ENCODE data around the gene EPHB2. TPM values are rescaled to one million over a fixed set of nuclear protein-coding genes. Genes with fewer than 3 reads are reported as not detected.
"Not testable (repeated sequence)": the region's sequence is repeated elsewhere in the genome, so short reads cannot be mapped to it uniquely, and the experiment has no call there.

The EPHB2 gene
- total RNA-seq, 4 donors from 2014 or later: 7.2 to 12.6 (median 9.1) TPM

GRCh38 chr1:22699681-22700520 lies 10.7 kb upstream of the EPHB2 start:
- no peak for DNase-seq (ENCODE audit: low spot score in 2 of 2)
- Histone ChIP-seq H3K27ac (no peak overlapping the region), H3K4me3 (no peak overlapping the region), H3K4me1 (no peaks in the 10 kb centered on the region), H3K36me3 (no peaks in the 10 kb centered on the region), H3K27me3 (no peaks in the 10 kb centered on the region), H3K9me3 (no peaks in the 10 kb centered on the region)
- 66 to 75% methylated on average over 14 of the region's 14 CpGs for WGBS, 2 donors
- TF ChIP-seq CTCF (IDR thresholded peaks at IDR 0.05) (no peak), EP300 (IDR thresholded peaks at IDR 0.05) (no peak), POLR2A (IDR thresholded peaks at IDR 0.05) (no peak)

GRCh38 chr1:22702296-22703085 lies 8.1 kb upstream of the EPHB2 start:
- Histone ChIP-seq H3K4me3 (no peak overlapping the region), H3K4me1 (no peaks in the 10 kb centered on the region), H3K36me3 (no peaks in the 10 kb centered on the region), H3K27me3 (no peaks in the 10 kb centered on the region), H3K9me3 (no peaks in the 10 kb centered on the region), H3K27ac (no peak overlapping the region)
- no peak for DNase-seq (ENCODE audit: low spot score in 2 of 2)
- no peak for TF ChIP-seq POLR2A (IDR thresholded peaks at IDR 0.05)
- no peak for TF ChIP-seq CTCF (IDR thresholded peaks at IDR 0.05)
- no peak for TF ChIP-seq EP300 (IDR thresholded peaks at IDR 0.05)
- WGBS, 2 donors: 63 to 66% methylated on average over 12 of the region's 12 CpGs

GRCh38 chr1:22704440-22705067 lies 6.1 kb upstream of the EPHB2 start:
- Histone ChIP-seq H3K4me3 (no peak overlapping the region), H3K27me3 (peaks cover 0 to under 1% of the 10 kb centered on the region in 2 donors), H3K27ac (no peak overlapping the region), H3K36me3 (no peaks in the 10 kb centered on the region), H3K4me1 (peaks cover 0 to 5% (median under 1%) of the 10 kb centered on the region in 4 donors), H3K9me3 (no peaks in the 10 kb centered on the region)
- no peak for TF ChIP-seq POLR2A (IDR thresholded peaks at IDR 0.05)
- peak; percentile 87 to 93 (median 89) for TF ChIP-seq CTCF (IDR thresholded peaks at IDR 0.05)
- no peak for TF ChIP-seq EP300 (IDR thresholded peaks at IDR 0.05)
- WGBS, 2 donors: 57 to 88% methylated on average over 2 of the region's 2 CpGs
- DNase-seq (ENCODE audit: low spot score in 2 of 2): peak; percentile 80 to 91

GRCh38 chr1:22705586-22705985 lies 5.1 kb upstream of the EPHB2 start:
- no peak overlapping the region for H3K4me3 ChIP-seq

GRCh38 chr1:22706100-22706499 lies 4.5 kb upstream of the EPHB2 start:
- H3K27ac ChIP-seq: not testable (repeated sequence)
- WGBS, 2 donors: 91 to 92% methylated on average over 4 of the region's 4 CpGs

More at GRCh38 chr1:22705586-22705985, 5.1 kb upstream of the EPHB2 start:
- peaks cover 0 to 12% (median 5%) of the 10 kb centered on the region in 4 donors for H3K4me1 ChIP-seq
- no peaks in the 10 kb centered on the region for H3K36me3 ChIP-seq
- no peak overlapping the region for H3K27ac ChIP-seq
- no peaks in the 10 kb centered on the region for H3K9me3 ChIP-seq
- no peak for DNase-seq (ENCODE audit: low spot score in 2 of 2)
- peaks cover 0 to 7% of the 10 kb centered on the region in 2 donors for H3K27me3 ChIP-seq
- TF ChIP-seq CTCF (IDR thresholded peaks at IDR 0.05) (no peak), EP300 (IDR thresholded peaks at IDR 0.05) (no peak), POLR2A (IDR thresholded peaks at IDR 0.05) (no peak)

More at GRCh38 chr1:22706100-22706499, 4.5 kb upstream of the EPHB2 start:
- DNase-seq (ENCODE audit: low spot score in 2 of 2); H3K9me3 ChIP-seq; H3K4me3 ChIP-seq; H3K36me3 ChIP-seq; H3K27me3 ChIP-seq: not testable (repeated sequence)
- H3K4me1 ChIP-seq: peaks cover 0 to 12% (median 5%) of the 10 kb centered on the region in 4 donors
